Stomach (tissue), 9 donors: ENCODE results near the gene MAP3K20. TPM values are rescaled to one million over a fixed set of nuclear protein-coding genes. Genes with fewer than 3 reads are reported as not detected.

ENCODE experiments used
- DNase-seq, 2 donors: peaks; one replicate each; pipeline versions ENCODE4 v3.0.0 to v3.0.0-alpha.2; 2013 to 2019
- H3K27ac ChIP-seq, 5 donors: fragments of 200-600 bp in 4 of 5; sonication (generic) in 4 of 5; one replicate each; pipeline ENCODE4 v1.5.1; 2013 to 2019; ENCODE audit warnings: mild to moderate bottlenecking in 1 of 5, moderate library complexity in 1 of 5
- H3K27me3 ChIP-seq, 3 donors: fragments of 200-600 bp; sonication (generic); one replicate each; pipeline ENCODE4 v1.5.1; 2017 to 2019; ENCODE audit warnings: mixed run types in 1 of 3
- H3K36me3 ChIP-seq, 4 donors: fragments of 200-600 bp; sonication (generic); 1 replicate in 3 of 4; 2 replicates in 1 of 4; pipeline ENCODE4 v1.5.1; 2016 to 2019
- H3K4me1 ChIP-seq, 4 donors: fragments of 200-600 bp; sonication (generic); one replicate each; pipeline ENCODE4 v1.5.1; 2016 to 2019
- H3K4me3 ChIP-seq, 4 donors: fragments of 200-600 bp; sonication (generic) in 3 of 4; one replicate each; pipeline ENCODE4 v1.5.1; 2016 to 2019; ENCODE audit warnings: mild to moderate bottlenecking in 1 of 4
- H3K9me3 ChIP-seq, 4 donors: fragments of 200-600 bp; sonication (generic); one replicate each; pipeline ENCODE4 v1.5.1; 2016 to 2019
- EP300 ChIP-seq: sonication (generic); formaldehyde crosslinking; IDR thresholded peaks from one replicate; pipeline ENCODE4 v1.6.1; 2017; ENCODE audit warnings: antibody characterized with exemption
- POLR2A ChIP-seq, 4 donors: fragments of 450-650 bp; IDR thresholded peaks; one replicate each; pipeline ENCODE4 v1.6.1; 2016; ENCODE audit warnings: antibody characterized with exemption in 4 of 4, control low read depth in 2 of 4, mild to moderate bottlenecking in 1 of 4, moderate library complexity in 1 of 4
- POLR2AphosphoS5 ChIP-seq, 3 donors: sonication (generic); formaldehyde crosslinking; IDR thresholded peaks; one replicate each; pipeline ENCODE4 v1.6.1; 2016; ENCODE audit warnings: antibody characterized with exemption in 3 of 3
- WGBS, 5 donors: extraction: QIAGEN DNeasy Blood & Tissue Kit in 3 of 5; methylation state at CpG; one replicate each; pipeline versions ENCODE4 v1.1.5 to v1.1.7; 2013 to 2018; 5-methylcytosine and 5-hydroxymethylcytosine counted together
- intact Hi-C: fragments of 100-400 bp; cut with DNase I; formaldehyde crosslinking; loops from one replicate; pipeline ENCODE4 v1.15.1; 2023; ENCODE audit warnings: low total_unique reads
- polyA plus RNA-seq, 3 donors: library from polyadenylated mRNA; stranded (reverse); fragments of 200-250 nt; gene quantifications; one replicate each; pipeline ENCODE4 v1.2.3, GENCODE V29; 2013
- total RNA-seq, 5 donors: library from RNA; depleted of rRNA; stranded (reverse); fragments of >200 nt; gene quantifications; one replicate each; pipeline versions ENCODE4 v1.1.0 to v1.2.3, GENCODE V29; 2014 to 2016
- TF ChIP-seq, protein P1 (sequence below), 7 experiments: fragments of 450-650 bp in 4 of 7; fragments of 200-600 bp in 3 of 7; sonication (generic) in 3 of 7; IDR thresholded peaks; one replicate each; pipeline ENCODE4 v1.5.1; 2016 to 2019; ENCODE audit warnings: antibody characterized with exemption in 7 of 7, control low read depth in 2 of 7, mild to moderate bottlenecking in 1 of 7
- donor health status: healthy with polysubstance abuse.
- donor health status: Bipolar disorder and iron deficiency.
- donor health status: healthy.

The MAP3K20 gene
- total and polyA plus RNA-seq, 8 donors: 9.3 to 180 (median 29.2) TPM

- Histone ChIP-seq H3K27me3 (no peaks in the 10 kb centered on the region), H3K36me3 (no peaks in the 10 kb centered on the region), H3K27ac (peak overlapping the region in 4 of 5 donors; percentile 41 to 79 (median 52)), H3K4me3 (no peak overlapping the region), H3K9me3 (no peaks in the 10 kb centered on the region), H3K4me1 (peaks cover 0 to 70% (median 36%) of the 10 kb centered on the region in 4 donors)
- 46 to 61% (median 55%) methylated on average over 2 of the region's 2 CpGs for WGBS, 5 donors
- DNase-seq: no peak
- TF ChIP-seq, protein P1, sequence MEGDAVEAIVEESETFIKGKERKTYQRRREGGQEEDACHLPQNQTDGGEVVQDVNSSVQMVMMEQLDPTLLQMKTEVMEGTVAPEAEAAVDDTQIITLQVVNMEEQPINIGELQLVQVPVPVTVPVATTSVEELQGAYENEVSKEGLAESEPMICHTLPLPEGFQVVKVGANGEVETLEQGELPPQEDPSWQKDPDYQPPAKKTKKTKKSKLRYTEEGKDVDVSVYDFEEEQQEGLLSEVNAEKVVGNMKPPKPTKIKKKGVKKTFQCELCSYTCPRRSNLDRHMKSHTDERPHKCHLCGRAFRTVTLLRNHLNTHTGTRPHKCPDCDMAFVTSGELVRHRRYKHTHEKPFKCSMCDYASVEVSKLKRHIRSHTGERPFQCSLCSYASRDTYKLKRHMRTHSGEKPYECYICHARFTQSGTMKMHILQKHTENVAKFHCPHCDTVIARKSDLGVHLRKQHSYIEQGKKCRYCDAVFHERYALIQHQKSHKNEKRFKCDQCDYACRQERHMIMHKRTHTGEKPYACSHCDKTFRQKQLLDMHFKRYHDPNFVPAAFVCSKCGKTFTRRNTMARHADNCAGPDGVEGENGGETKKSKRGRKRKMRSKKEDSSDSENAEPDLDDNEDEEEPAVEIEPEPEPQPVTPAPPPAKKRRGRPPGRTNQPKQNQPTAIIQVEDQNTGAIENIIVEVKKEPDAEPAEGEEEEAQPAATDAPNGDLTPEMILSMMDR (IDR thresholded peaks at IDR 0.05): no peak
- TF ChIP-seq POLR2AphosphoS5 (IDR thresholded peaks at IDR 0.05) (peak in 1 of 3 donors; percentile 20), POLR2A (IDR thresholded peaks at IDR 0.05) (no peak), EP300 (no peak)
- intact Hi-C loops: no loop called here
These were observed 11.0 kb downstream of the MAP3K20 start for GRCh38 chr2:173086518-173087213.

DNA sequence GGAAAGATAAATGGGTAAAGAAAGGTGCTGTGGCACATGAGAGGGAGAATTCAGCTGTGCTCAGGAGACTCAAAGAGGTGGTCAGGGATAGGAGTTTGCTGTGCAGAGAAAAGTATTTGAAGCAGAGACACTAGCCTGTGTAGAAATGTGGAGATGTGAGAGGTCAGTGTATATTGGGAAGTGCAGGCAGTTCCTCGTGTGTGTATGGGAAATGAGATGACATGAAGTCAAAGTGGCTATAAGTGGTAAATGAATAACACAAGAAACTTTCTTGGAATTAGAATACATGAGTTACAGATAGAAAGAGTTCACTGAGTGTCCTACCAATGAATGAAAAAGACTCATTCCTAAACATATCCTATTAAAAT is 11.6 kb downstream of the MAP3K20 start:
- 44 to 66% (median 50%) methylated on average over 1 of the region's 1 CpG for WGBS, 5 donors
- Histone ChIP-seq H3K4me3 (no peak overlapping the region), H3K36me3 (peaks cover 0 to 3% (median 0%) of the 10 kb centered on the region in 4 donors), H3K27ac (peak overlapping the region in 4 of 5 donors; percentile 41 to 79 (median 52)), H3K27me3 (no peaks in the 10 kb centered on the region), H3K4me1 (peaks cover 0 to 75% (median 39%) of the 10 kb centered on the region in 4 donors), H3K9me3 (no peaks in the 10 kb centered on the region)
- no peak for DNase-seq
- intact Hi-C loops: no loop called here
- TF ChIP-seq POLR2AphosphoS5 (IDR thresholded peaks at IDR 0.05): peak in 1 of 3 donors; percentile 9
- TF ChIP-seq POLR2A (IDR thresholded peaks at IDR 0.05): no peak

DNA sequence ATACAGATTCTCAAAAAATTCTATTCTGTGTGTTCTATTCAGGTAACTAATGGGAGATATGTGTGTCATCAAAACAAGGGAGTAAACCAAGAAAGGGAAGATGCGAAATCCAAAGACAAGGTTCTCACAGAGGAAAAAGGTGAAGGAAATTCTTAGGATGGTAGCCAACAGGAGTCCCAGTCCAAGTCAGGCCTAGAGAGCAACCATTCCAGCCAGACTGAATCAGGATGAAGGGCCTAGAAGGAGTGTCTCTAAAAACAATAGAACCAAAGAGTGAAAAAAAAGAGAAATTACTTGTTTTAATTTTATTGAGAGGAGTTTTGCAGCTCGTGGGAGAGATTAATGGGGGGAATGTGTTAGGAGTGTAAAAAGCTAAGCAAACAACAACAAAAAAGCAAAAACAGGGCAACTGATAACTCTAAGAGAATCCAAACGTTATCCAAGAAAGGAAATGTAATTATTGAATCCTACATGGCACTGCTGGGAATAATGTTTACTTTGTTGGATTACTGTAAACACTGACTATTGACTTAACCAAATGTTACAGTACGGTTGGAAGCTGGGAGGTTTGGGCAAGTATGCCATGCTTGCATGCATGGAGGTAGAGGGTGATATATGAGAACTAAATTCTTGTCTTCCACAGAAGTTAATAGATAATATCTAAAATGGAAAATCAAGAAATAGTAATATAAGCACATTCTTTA is 12.3 kb downstream of the MAP3K20 start:
- peak overlapping the region in 3 of 5 donors; percentile 41 to 79 (median 61) for H3K27ac ChIP-seq
- WGBS, 5 donors: 54 to 67% (median 60%) methylated on average over 4 of the region's 4 CpGs
- DNase-seq: no peak
- H3K4me3 ChIP-seq: no peak overlapping the region
- H3K9me3 ChIP-seq: no peaks in the 10 kb centered on the region
- peaks cover 0 to 7% (median 0%) of the 10 kb centered on the region in 4 donors for H3K36me3 ChIP-seq
- H3K27me3 ChIP-seq: no peaks in the 10 kb centered on the region
- intact Hi-C loops: no loop called here
- H3K4me1 ChIP-seq: peaks cover 0 to 75% (median 40%) of the 10 kb centered on the region in 4 donors
- TF ChIP-seq EP300: no peak
- TF ChIP-seq POLR2AphosphoS5 (IDR thresholded peaks at IDR 0.05): no peak
- TF ChIP-seq POLR2A (IDR thresholded peaks at IDR 0.05): no peak
- TF ChIP-seq, protein P1 (IDR thresholded peaks at IDR 0.05): no peak

DNA sequence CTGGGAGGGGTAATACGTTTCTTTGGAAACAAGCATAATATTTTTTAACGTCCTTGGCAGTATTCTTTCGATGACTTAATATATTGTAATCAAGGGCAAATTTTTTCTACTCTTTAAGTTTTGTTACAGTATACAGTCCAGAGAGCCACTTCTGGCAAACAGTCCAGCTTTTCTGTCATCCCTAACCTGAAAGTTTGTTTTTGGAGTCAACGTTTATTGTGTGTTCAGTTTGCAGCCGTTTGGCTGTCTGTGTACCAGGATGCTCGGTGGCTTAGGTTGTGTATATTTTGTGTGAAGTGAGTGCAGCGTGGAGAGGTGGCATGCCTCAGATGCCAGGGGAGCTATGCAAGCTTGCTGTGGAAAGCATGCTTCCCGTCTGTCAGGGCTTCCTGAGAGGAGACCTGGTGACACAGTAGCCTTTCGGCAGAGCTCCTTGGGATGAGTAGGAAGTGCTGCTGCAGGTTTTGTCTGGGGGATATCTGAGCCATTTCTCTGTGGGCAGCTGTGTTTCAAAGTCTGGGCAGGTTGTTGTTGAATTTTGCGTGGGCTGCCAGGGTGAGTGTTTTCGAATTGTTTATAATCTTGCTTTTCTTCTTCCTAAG is 14.7 kb downstream of the MAP3K20 start:
- peaks cover 0 to 61% (median 37%) of the 10 kb centered on the region in 4 donors for H3K4me1 ChIP-seq
- intact Hi-C loops: no loop called here
- H3K27ac ChIP-seq: peak overlapping the region in 4 of 5 donors; percentile 3 to 79 (median 60)

More for the DNA sequence above, 14.7 kb downstream of the MAP3K20 start:
- 34 to 59% (median 42%) methylated on average over 11 of the region's 11 CpGs for WGBS, 5 donors
- Histone ChIP-seq H3K27me3 (no peaks in the 10 kb centered on the region), H3K36me3 (peaks cover 0 to 7% (median 0%) of the 10 kb centered on the region in 4 donors), H3K9me3 (no peaks in the 10 kb centered on the region), H3K4me3 (no peak overlapping the region)
- DNase-seq: peak in 1 of 2 donors; percentile 49
- TF ChIP-seq POLR2AphosphoS5 (IDR thresholded peaks at IDR 0.05) (peak in 1 of 3 donors; percentile 68), POLR2A (IDR thresholded peaks at IDR 0.05) (no peak)
